Dendritic cell treated with granulocyte-macrophage colony-stimulating factor and Interleukin-4, amounts not matched to agents 40 ng/mL and 50 ng/mL, for 4 days (primary cell): ENCODE measurements around the gene CRMP1.

Experiments used
- H3K27ac Mint-ChIP-seq: one replicate; pipeline ENCODE4 v1.8.0; 2022; ENCODE audit warnings: mild to moderate bottlenecking, mixed read lengths
- H3K27me3 Mint-ChIP-seq: one replicate; pipeline ENCODE4 v1.8.0; 2022; ENCODE audit warnings: mild to moderate bottlenecking, mixed read lengths
- H3K36me3 Mint-ChIP-seq: one replicate; pipeline ENCODE4 v1.8.0; 2022; ENCODE audit warnings: low read depth, mixed read lengths
- H3K4me1 Mint-ChIP-seq: one replicate; pipeline ENCODE4 v1.8.0; 2022; ENCODE audit warnings: low read depth, mixed read lengths
- H3K4me3 Mint-ChIP-seq: one replicate; pipeline ENCODE4 v1.8.0; 2022; ENCODE audit warnings: mild to moderate bottlenecking, moderate library complexity, mixed read lengths
- H3K9me3 Mint-ChIP-seq: one replicate; pipeline ENCODE4 v1.8.0; 2022; ENCODE audit warnings: mixed read lengths
- intact Hi-C: fragments of 100-400 bp; cut with micrococcal nuclease; formaldehyde crosslinking; loops from one replicate; pipeline ENCODE4 v1.15.0; 2022

CRMP1 gene

DNA sequence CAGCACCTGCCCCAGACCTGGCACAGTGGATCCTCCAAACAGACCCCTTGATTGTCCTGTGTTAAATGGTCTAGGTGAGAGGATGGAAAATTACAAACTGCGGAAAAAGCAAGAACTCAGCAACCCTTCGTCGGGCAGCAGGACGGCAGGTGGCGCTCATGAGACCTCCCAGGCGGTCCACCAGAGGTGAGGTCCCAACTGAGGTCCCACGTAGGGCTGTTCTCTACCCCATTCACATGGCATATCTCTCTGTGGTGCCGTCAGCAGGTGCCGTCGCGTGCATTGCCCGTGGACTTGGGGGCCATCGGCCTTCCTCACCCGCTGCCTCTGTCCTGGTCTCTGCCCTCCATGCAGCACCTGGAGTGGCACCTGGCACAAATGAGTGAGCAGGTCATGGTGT, 88.2 kb downstream of the CRMP1 start:
- no peaks in the 10 kb centered on the region for H3K36me3 Mint-ChIP-seq
- H3K4me1 Mint-ChIP-seq, result no peaks in the 10 kb centered on the region
- intact Hi-C loops, result no loop called here
- H3K27ac Mint-ChIP-seq, result no peak overlapping the region
- H3K9me3 Mint-ChIP-seq, result no peaks in the 10 kb centered on the region
- no peaks in the 10 kb centered on the region for H3K27me3 Mint-ChIP-seq
- H3K4me3 Mint-ChIP-seq, result no peak overlapping the region

DNA sequence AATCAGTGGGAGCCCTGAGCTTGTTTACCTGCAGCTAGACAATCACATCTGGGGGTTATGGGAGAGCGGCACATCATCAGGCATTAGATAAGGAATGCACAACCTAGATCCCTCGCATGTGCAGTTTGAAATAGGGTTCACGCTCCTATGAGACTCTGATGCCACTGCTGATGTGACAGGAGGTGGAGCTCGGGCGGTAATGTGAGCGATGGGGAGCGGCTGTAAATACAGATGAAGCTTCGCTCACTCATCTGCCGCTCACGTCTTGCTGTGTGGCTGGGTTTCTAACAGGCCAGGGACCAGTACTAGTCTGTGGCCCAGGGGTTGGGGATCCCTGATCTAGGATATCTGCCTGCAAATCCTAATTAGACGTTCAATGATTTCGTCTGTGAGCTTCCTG, 90.3 kb downstream of the CRMP1 start:
- Mint-ChIP-seq H3K27ac (no peak overlapping the region), H3K27me3 (no peaks in the 10 kb centered on the region), H3K9me3 (no peaks in the 10 kb centered on the region), H3K4me3 (no peak overlapping the region), H3K36me3 (no peaks in the 10 kb centered on the region), H3K4me1 (no peaks in the 10 kb centered on the region)
- intact Hi-C loops, result no loop called here

DNA sequence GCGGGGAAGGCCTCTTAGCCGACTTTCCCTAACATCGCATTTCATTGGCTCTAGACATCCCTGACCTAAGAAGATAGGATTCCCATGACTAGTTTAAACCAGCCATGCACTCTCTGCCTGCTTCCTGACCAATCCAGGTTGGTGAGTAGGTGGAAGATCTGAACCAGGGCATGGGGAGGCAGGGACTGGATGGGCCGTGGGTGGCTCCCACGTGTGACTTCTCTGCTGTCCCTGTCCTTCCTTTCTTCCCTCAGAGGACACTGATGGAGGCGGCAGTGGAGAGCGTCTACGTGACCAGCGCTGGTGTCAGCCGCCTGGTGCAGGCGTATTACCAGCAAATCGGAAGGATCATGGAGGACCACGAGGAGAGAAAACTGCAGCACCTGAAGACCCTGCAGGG, 91.2 kb downstream of the CRMP1 start:
- intact Hi-C loops, result no loop called here
- H3K4me1 Mint-ChIP-seq, result no peaks in the 10 kb centered on the region
- no peak overlapping the region for H3K27ac Mint-ChIP-seq
- H3K36me3 Mint-ChIP-seq, result no peaks in the 10 kb centered on the region
- H3K9me3 Mint-ChIP-seq, result no peaks in the 10 kb centered on the region
- H3K27me3 Mint-ChIP-seq, result no peaks in the 10 kb centered on the region
- no peak overlapping the region for H3K4me3 Mint-ChIP-seq

DNA sequence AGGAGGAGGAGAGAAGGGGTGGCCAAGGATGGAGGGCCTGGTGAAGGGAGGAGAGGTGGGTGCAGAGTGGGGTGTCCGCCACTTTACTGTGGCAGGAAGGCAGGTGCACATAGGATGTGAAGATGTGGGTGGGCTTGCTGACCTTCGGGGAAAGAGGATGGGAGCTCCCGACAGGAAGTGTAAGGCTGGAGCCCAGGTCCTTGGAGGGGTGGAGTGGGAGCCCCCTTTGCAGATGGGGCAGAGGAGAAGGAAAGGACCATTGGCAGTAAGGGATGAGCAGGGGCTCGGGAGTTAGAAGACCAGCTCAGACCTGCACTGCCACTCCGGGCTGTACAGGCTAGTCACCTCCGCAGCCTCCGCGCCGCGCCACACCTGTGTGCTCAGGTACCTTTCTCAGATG, 92.4 kb downstream of the CRMP1 start:
- Mint-ChIP-seq H3K4me3 (no peak overlapping the region), H3K9me3 (no peaks in the 10 kb centered on the region), H3K4me1 (no peaks in the 10 kb centered on the region), H3K27me3 (no peaks in the 10 kb centered on the region), H3K36me3 (no peaks in the 10 kb centered on the region), H3K27ac (no peak overlapping the region)
- intact Hi-C loops, result no loop called here

DNA sequence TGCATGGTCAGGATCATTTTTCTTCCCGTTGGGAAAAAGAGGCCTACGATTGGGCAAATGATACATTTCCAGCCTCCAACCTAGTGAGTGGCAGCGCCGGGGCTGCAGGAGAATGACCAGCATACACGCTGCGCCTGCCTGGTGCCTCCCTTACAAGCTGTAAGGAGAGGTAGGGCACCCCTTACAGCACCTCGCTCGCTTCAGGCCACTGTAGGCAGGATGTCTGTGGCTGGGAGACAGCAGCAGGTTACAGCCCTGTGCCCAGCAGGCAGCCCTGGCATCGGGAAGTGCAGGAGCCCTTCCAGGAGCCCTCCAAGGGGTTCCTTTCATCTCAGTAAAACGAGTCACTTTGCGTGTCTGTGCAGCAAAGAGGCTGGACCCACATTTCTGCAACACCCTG, 93.5 kb downstream of the CRMP1 start:
- H3K27ac Mint-ChIP-seq, result no peak overlapping the region
- no peaks in the 10 kb centered on the region for H3K36me3 Mint-ChIP-seq
- intact Hi-C loops, result no loop called here
- no peaks in the 10 kb centered on the region for H3K27me3 Mint-ChIP-seq
- no peaks in the 10 kb centered on the region for H3K9me3 Mint-ChIP-seq
- H3K4me1 Mint-ChIP-seq, result no peaks in the 10 kb centered on the region
- H3K4me3 Mint-ChIP-seq, result no peak overlapping the region

DNA sequence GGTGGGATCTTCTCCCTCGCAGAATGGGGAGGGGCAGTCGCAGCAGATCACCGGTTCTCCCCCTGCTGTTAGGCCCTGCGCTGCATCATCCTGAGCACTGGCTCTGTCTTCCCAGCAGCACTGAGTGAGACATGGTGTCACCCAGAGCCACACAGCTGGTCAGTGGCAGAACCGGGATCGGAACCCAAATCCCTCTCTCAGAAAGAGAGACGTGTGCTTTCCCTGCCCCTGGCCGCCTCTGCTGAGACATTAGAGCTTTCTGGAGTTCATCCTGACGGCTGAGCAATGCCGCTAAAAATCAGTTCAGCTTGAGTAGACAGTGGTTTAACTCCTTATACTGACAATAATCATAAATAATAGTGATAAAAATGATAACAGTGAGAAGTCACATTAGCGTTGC, 93.9 kb downstream of the CRMP1 start:
- intact Hi-C loops, result no loop called here
- no peaks in the 10 kb centered on the region for H3K9me3 Mint-ChIP-seq
- H3K4me3 Mint-ChIP-seq, result no peak overlapping the region
- H3K4me1 Mint-ChIP-seq, result no peaks in the 10 kb centered on the region
- no peak overlapping the region for H3K27ac Mint-ChIP-seq
- H3K36me3 Mint-ChIP-seq, result no peaks in the 10 kb centered on the region
- H3K27me3 Mint-ChIP-seq, result no peaks in the 10 kb centered on the region

DNA sequence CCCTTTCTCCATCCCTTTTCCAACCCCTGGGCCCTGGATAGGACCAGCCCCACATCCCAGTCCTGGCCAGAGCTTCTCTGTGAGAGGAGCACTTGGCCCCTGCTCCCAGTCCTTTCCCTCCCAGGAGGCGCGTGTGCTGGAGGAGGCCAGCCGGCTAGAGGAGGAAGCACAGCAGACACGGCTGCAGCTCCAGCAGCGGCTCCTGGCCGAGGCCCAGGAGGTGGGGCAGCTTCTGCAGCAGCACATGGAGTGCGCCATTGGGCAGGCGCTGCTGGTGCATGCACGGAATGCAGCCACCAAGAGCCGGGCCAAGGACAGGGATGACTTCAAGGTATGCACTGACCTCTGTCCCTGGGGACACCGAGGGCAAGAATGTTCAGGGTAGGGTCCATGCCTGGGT, 94.4 kb downstream of the CRMP1 start:
- no peaks in the 10 kb centered on the region for H3K4me1 Mint-ChIP-seq
- H3K27ac Mint-ChIP-seq, result no peak overlapping the region
- intact Hi-C loops, result no loop called here
- no peak overlapping the region for H3K4me3 Mint-ChIP-seq
- no peaks in the 10 kb centered on the region for H3K9me3 Mint-ChIP-seq
- H3K36me3 Mint-ChIP-seq, result no peaks in the 10 kb centered on the region
- no peaks in the 10 kb centered on the region for H3K27me3 Mint-ChIP-seq

DNA sequence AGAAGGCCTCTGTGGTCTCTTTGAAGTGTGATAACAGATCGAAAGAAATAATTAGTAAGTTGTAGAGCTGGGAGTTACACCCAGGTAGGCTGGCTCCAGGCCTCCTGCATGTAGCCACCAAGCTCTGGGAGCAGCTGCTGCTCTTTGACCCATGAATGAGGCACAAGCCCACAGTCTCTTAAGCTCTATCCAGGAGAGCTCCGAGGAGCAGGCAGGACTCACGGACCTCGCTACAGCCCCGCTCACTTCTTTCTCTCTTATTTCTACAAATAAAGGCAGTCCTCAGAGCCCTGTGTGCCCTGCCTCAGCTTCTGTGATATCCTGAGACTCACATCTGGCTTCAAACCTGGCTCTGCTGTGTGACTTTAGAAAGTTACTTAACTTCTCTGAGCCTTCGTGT, 95.0 kb downstream of the CRMP1 start:
- Mint-ChIP-seq H3K27me3 (no peaks in the 10 kb centered on the region), H3K4me3 (no peak overlapping the region), H3K4me1 (no peaks in the 10 kb centered on the region), H3K27ac (no peak overlapping the region), H3K36me3 (no peaks in the 10 kb centered on the region), H3K9me3 (no peaks in the 10 kb centered on the region)
- intact Hi-C loops, result no loop called here

DNA sequence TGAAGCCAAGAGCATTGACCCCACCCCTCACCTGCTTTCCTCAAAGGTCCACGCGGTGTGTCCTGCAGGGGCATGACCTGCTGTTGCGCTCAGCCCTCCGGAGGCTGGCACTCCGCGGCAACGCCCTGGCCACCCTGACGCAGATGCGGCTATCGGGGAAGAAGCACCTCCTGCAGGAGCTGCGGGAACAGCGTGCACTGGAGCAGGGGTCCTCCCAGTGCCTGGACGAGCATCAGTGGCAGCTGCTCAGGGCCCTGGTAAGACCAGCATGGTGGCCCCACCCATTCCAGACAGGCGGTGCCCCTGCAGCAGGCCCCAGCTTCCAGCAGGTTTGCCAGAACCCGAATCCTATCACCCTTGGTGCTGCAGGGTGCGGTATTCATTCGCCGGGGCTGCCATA, 95.9 kb downstream of the CRMP1 start:
- no peak overlapping the region for H3K27ac Mint-ChIP-seq
- intact Hi-C loops, result no loop called here
- no peaks in the 10 kb centered on the region for H3K27me3 Mint-ChIP-seq

DNA sequence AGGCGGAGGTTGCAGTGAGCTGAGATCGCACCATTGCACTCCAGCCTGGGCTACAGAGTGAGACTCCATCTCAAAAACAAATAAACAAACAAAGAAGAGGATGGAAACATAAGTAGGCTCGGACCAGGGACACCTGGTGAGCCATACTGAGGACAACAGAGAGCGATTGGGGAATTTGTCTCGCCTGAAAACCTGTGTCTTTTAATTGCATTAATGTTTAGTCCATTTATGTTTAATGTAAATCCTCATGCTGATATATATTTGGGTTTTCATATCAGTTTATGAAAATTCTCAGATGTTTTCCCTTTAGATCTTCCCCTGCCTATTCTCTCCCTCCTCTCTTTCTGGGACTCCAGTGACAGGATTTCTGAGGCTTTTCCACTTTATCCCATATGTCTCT, 97.3 kb downstream of the CRMP1 start:
- no peaks in the 10 kb centered on the region for H3K4me1 Mint-ChIP-seq

More for the DNA sequence above, 95.9 kb downstream of the CRMP1 start:
- Mint-ChIP-seq H3K9me3 (no peaks in the 10 kb centered on the region), H3K4me3 (no peak overlapping the region), H3K4me1 (no peaks in the 10 kb centered on the region), H3K36me3 (no peaks in the 10 kb centered on the region)

DNA sequence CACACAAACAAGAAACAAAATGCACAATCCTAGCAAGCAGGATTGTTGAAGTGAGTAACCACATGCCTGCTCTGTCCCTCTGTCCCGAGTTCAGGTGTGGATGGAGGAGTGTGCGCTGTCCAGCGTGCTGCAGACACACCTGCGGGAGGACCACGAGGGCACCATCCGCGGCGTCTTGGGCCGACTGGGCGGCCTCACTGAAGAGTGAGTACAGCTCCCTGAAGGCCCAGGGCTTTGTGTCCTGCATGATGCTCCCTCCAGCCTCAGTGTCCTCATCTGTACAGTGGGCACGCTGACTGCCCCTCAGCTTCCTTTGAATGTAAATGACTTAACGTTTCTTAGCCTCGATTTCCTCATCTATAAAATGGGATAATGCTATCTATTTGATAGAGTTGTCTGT, 99.4 kb downstream of the CRMP1 start:
- H3K4me1 Mint-ChIP-seq, result no peaks in the 10 kb centered on the region
- no peak overlapping the region for H3K27ac Mint-ChIP-seq
- no peaks in the 10 kb centered on the region for H3K36me3 Mint-ChIP-seq
- no peaks in the 10 kb centered on the region for H3K27me3 Mint-ChIP-seq
- H3K4me3 Mint-ChIP-seq, result no peak overlapping the region
- no peaks in the 10 kb centered on the region for H3K9me3 Mint-ChIP-seq
- intact Hi-C loops, result no loop called here

More for the DNA sequence above, 97.3 kb downstream of the CRMP1 start:
- Mint-ChIP-seq H3K27me3 (no peaks in the 10 kb centered on the region), H3K4me3 (no peak overlapping the region), H3K36me3 (no peaks in the 10 kb centered on the region), H3K9me3 (no peaks in the 10 kb centered on the region), H3K27ac (no peak overlapping the region)
- intact Hi-C loops, result no loop called here

DNA sequence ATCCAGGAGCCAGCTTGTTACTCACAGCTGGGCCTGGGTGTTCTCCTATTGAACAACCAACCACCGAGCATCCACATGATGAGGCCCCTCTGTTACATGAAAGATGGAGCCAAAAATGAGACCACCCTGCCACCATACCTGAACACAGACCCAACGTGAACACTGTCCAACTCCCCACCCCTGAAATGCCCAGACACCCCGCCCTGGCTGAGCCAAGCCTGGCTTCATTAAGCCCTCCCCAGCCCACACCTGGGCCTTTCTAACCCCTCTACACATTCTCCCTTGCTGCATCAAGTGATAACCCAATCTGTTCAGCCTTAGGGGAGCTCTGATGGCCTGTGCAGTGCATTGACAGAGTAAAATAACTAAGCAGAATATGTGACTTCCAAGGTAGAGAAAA, 101.2 kb downstream of the CRMP1 start:
- Mint-ChIP-seq H3K9me3 (peaks cover 12% of the 10 kb centered on the region), H3K4me1 (no peaks in the 10 kb centered on the region), H3K36me3 (peaks cover 8% of the 10 kb centered on the region), H3K27me3 (no peaks in the 10 kb centered on the region), H3K4me3 (no peak overlapping the region), H3K27ac (no peak overlapping the region)
- intact Hi-C loops, result no loop called here

DNA sequence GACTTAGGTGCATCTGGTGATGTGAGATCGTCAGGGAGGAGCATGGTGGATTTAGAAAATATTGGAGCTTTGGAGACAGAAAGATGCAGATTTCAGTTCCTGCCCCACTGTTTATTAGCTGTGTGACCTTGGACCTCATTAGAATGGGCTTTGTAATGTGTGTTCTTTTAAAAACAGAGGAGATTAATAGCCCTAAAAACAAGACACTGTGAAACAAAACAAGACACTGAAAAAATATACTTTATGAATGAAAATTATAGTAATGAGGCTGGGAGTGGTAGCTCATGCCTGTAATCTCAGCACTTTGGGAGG, 102.4 kb downstream of the CRMP1 start:
- Mint-ChIP-seq H3K4me1 (no peaks in the 10 kb centered on the region), H3K4me3 (no peak overlapping the region), H3K27me3 (no peaks in the 10 kb centered on the region), H3K27ac (no peak overlapping the region), H3K36me3 (peaks cover 8% of the 10 kb centered on the region), H3K9me3 (peaks cover 12% of the 10 kb centered on the region)
- intact Hi-C loops, result no loop called here

DNA sequence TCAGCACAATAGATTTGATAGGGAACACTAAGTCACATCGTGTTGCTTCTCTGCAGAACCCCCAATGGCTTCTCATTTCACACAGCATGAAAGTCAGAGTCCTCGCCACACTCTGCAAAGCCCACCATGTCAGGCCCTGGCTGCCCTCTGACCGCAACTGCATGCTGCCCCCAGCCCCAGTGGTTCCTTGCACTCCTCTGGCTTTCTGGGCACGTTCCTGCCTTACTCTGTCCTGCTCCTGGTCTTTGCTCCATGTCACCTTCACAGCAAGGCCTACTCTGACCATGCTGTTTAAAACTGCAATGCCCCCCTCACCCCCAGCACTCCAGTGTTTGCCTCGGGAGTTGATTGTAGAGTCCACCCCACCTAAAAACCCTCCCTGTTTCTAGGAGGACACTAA, 103.7 kb downstream of the CRMP1 start:
- H3K4me3 Mint-ChIP-seq, result no peak overlapping the region
- intact Hi-C loops, result no loop called here
- H3K4me1 Mint-ChIP-seq, result no peaks in the 10 kb centered on the region
- H3K9me3 Mint-ChIP-seq, result peaks cover 12% of the 10 kb centered on the region
- H3K27me3 Mint-ChIP-seq, result no peaks in the 10 kb centered on the region
- H3K27ac Mint-ChIP-seq, result no peak overlapping the region
- H3K36me3 Mint-ChIP-seq, result peaks cover 8% of the 10 kb centered on the region

DNA sequence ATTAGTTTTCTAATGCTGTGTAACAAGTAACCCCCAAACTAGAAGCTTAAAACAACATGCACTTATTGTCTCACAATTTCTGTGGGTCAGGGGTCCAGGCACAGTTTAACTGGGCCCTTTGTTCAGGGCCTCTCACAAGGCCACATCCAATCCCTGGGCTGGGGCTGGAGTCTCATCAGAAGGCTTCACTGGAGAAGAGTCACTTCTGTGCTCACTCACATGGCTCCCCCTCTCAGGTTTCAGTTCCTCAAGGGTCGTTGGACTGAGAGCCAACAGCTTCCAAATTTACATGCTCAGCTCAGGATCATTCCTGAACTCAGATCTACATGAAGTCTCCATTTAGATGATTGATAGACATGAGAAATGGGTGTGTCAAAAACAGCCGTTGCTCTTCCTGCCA, 104.7 kb downstream of the CRMP1 start:
- H3K36me3 Mint-ChIP-seq, result peaks cover 8% of the 10 kb centered on the region
- H3K27me3 Mint-ChIP-seq, result no peaks in the 10 kb centered on the region
- no peak overlapping the region for H3K27ac Mint-ChIP-seq
- no peak overlapping the region for H3K4me3 Mint-ChIP-seq
- intact Hi-C loops, result no loop called here
- peaks cover 12% of the 10 kb centered on the region for H3K9me3 Mint-ChIP-seq
- no peaks in the 10 kb centered on the region for H3K4me1 Mint-ChIP-seq

DNA sequence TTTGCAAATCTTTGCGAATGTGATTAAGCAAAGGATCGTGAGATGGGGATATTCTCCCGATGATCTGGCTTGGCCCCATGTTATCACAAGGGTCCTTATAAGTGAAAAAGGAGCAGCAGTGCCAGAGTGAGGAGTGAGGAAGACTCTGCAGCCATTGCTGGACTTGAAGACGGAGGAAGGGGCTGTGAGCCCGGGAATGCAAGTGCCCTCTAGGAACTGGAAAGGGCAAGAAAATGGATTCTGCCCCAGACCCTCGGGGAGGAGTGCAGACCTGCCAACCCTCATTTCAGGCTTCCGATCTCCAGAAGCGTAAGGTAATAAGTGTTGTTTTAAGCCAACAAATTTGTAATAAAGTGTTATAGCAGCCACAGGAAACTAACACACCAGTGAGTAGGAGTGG, 105.6 kb downstream of the CRMP1 start:
- Mint-ChIP-seq H3K4me1 (no peaks in the 10 kb centered on the region), H3K27ac (no peak overlapping the region), H3K27me3 (no peaks in the 10 kb centered on the region), H3K4me3 (no peak overlapping the region), H3K36me3 (peaks cover 8% of the 10 kb centered on the region), H3K9me3 (peaks cover 12% of the 10 kb centered on the region)
- intact Hi-C loops, result no loop called here
